ENCODE results near the gene TUT4.
"Not testable (repeated sequence)": the region's sequence is repeated elsewhere in the genome, so short reads cannot be mapped to it uniquely, and the experiment has no call there.

The TUT4 gene

DNA sequence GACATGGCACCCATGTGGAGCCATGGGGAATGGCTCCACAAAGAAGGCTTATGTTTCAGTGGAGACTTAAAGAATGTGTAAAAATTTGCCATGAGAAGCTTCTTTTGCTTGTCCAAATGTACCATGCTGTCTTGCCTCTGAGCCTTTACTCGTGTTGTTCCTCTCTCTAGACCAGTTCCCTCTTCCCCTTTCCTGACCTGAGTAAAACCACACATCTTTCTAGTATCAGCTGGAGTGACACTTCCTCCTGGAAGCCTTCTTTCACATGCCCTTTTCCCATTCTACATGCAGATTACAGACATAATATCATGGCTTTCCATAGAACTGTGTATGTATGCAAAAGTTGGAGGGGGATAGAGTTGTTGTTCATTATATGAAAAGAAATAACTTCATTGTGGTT is 35.6 kb upstream of the TUT4 start:
- Mint-ChIP-seq H3K36me3 (peaks cover 2% of the 10 kb centered on the region), H3K4me3 (no peak overlapping the region), H3K27me3 (no peaks in the 10 kb centered on the region), H3K27ac (peak overlapping the region; percentile 4), H3K9me3 (no peaks in the 10 kb centered on the region), H3K4me1 (peaks cover 28% of the 10 kb centered on the region)
- DNase-seq (ENCODE audit: low spot score in 2 of 2) (no peak), ATAC-seq (ENCODE audit: low read depth) (peak; percentile 37)

DNA sequence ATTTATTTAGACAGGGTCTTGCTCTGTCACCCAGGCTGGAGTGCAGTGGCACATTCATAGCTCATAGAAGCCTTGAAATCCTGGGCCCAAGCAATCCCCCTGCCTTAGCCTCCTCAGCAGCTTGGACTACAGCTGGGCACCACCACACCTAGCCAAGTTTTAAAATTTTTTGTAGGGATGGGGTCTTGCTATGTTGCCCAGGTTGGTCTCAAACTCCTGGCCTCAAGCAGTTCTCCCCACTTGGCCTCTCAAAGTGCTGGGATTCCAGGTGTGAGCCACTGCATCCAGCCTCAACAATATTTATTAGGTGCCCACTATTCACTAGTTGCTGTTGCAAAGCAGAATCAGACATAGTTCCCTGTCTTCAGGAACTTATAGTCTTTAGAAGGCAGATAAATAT is 35.1 kb upstream of the TUT4 start:
- Mint-ChIP-seq H3K9me3 (no peaks in the 10 kb centered on the region), H3K27me3 (no peaks in the 10 kb centered on the region), H3K4me1 (peaks cover 25% of the 10 kb centered on the region), H3K4me3 (no peak overlapping the region), H3K27ac (peak overlapping the region; percentile 4), H3K36me3 (peaks cover 2% of the 10 kb centered on the region)
- DNase-seq (ENCODE audit: low spot score in 2 of 2) = no peak
- ATAC-seq (ENCODE audit: low read depth) = no peak

DNA sequence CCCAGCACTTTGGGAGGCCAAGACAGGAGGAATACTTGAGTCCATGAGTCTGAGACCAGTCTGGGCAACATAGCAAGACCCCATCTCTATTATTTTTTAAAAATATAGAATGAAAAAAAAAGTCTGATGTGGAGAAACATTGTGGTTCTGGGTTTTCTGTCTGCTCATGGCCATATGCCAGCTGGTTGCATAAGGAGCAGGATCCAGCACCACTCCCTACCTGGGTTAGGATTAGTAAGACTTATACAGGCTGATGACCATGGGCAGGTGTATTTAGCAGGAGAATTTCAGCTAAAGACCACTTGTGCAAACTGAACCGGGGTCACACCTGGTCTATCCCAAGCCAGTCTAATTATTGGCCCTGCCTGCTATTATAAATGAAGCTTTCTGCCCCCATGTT is 32.6 kb upstream of the TUT4 start:
- no peak for DNase-seq (ENCODE audit: low spot score in 2 of 2)
- no peak overlapping the region for H3K4me3 Mint-ChIP-seq

DNA sequence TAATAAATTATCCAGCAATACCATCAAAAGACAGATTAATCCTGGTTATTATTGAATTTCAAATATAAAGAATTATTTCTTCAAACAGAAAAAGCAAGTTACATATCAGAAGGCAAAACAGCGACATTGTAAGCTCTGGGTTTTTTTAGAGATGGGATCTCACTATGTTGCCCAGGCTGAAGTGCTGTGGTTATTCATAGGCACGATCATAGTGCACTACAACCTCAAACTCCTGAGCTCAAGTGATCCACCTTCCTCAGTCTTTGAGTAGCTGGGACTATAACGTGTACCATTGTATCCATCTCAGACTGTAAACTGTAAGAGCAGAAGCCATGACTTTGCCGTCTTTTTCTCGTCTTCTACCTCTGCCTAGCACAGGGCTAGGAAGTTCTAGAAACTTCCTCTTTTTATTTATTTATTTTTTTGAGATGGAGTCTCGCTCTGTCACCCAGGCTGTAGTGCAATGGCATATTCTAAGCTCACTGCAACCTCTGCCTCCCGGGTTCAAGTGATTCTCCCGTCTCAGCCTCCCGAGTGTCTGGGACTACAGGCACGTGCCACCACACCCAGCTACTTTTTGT is 29.3 kb upstream of the TUT4 start:
- Mint-ChIP-seq H3K36me3 (peaks cover 2% of the 10 kb centered on the region), H3K9me3 (no peaks in the 10 kb centered on the region), H3K27ac (no peak overlapping the region), H3K4me1 (peaks cover 9% of the 10 kb centered on the region), H3K27me3 (no peaks in the 10 kb centered on the region), H3K4me3 (no peak overlapping the region)
- ATAC-seq (ENCODE audit: low read depth) = no peak
- no peak for DNase-seq (ENCODE audit: low spot score in 2 of 2)

More for the DNA sequence above, 32.6 kb upstream of the TUT4 start:
- Mint-ChIP-seq H3K27me3 (no peaks in the 10 kb centered on the region), H3K36me3 (peaks cover 2% of the 10 kb centered on the region), H3K27ac (no peak overlapping the region), H3K9me3 (no peaks in the 10 kb centered on the region), H3K4me1 (peaks cover 14% of the 10 kb centered on the region)
- no peak for ATAC-seq (ENCODE audit: low read depth)

DNA sequence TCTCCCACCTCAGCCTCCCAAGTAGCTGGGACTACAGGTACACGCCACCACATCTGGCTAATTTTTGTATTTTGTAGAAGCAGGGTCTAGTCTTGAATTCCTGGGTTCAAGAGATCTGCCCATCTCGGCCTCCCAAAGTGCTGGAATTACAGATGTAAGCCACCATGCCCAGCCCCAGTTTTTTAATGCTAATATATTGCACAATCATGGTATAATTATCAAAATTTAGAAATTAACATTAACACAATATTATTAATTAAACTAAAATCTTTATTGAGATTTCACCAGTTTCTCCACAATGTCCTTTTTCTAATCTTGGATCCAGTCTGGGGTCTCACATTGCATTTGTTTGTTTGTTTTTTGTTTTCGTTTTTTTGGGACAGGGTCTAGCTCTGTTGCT is 27.4 kb upstream of the TUT4 start:
- H3K9me3 Mint-ChIP-seq = no peaks in the 10 kb centered on the region
- ATAC-seq (ENCODE audit: low read depth) (no peak), DNase-seq (ENCODE audit: low spot score in 2 of 2) (no peak)
- H3K27me3 Mint-ChIP-seq = no peaks in the 10 kb centered on the region
- H3K4me3 Mint-ChIP-seq = no peak overlapping the region
- peaks cover 2% of the 10 kb centered on the region for H3K36me3 Mint-ChIP-seq
- H3K27ac Mint-ChIP-seq = no peak overlapping the region
- H3K4me1 Mint-ChIP-seq = peaks cover 13% of the 10 kb centered on the region

DNA sequence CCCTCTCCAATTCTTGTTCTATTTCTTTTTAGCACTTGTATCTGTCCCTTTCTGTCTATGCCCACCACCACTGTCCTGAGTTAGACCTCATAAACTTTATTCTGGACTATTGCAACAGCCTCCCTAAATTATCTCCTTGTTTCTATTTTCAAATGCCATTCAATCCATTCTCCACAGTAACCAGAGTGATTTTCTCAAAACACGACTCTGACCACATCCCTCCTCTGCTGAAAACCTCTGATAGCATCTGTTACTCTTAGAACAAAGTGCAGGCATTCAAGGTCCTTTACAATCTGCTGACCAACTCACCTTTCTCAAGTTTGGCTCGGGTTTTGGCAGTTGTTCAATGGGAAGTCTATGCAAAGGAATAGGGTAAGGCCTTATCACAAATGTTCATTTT is 26.5 kb upstream of the TUT4 start:
- ATAC-seq (ENCODE audit: low read depth) (no peak), DNase-seq (ENCODE audit: low spot score in 2 of 2) (no peak)
- Mint-ChIP-seq H3K4me3 (no peak overlapping the region), H3K9me3 (no peaks in the 10 kb centered on the region), H3K4me1 (peaks cover 17% of the 10 kb centered on the region), H3K27me3 (no peaks in the 10 kb centered on the region), H3K27ac (no peak overlapping the region), H3K36me3 (no peaks in the 10 kb centered on the region)

DNA sequence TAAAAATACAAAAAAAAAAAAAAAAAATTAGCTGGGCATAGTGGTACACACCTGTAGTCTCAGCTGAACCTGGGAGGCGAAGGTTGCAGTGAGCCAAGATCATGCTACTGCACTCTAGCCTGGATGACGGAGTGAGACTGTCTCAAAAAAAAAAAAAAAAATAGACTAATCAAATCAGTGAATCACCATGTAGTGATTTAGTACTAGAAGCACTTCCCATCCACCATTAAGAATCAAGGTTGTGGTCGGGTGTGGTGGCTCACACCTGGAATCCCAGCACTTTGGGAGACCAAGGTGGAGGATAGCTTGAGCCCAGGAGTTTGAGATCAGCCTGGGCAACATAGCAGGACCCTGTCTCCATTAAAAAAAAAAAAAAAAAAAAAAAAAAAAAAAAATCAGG is 25.2 kb upstream of the TUT4 start:
- H3K4me1 Mint-ChIP-seq = peaks cover 18% of the 10 kb centered on the region

DNA sequence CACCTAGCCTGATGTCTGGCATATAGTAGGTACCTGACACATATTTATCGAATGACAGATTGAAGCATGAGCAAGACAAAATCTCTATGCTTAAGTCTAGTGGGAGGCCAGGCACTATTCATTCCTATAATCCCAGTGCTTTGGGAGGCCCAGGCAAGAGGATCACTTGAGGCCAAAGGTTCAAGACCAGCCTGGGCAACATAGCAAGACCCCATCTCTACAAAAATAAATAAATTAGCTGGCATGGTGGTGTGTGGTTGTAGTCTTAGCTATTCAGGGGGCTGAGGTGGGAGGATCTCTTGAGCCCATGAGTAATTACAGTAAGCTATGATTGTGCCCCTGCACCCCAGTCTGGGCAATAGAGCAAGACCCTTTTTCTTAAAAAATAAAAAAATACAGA is 23.2 kb upstream of the TUT4 start:
- Mint-ChIP-seq H3K27ac (no peak overlapping the region), H3K4me1 (peaks cover 18% of the 10 kb centered on the region), H3K9me3 (peaks cover 1% of the 10 kb centered on the region), H3K27me3 (no peaks in the 10 kb centered on the region), H3K4me3 (no peak overlapping the region), H3K36me3 (peaks cover 2% of the 10 kb centered on the region)
- no peak for DNase-seq (ENCODE audit: low spot score in 2 of 2)
- ATAC-seq (ENCODE audit: low read depth) = no peak

More for the DNA sequence above, 25.2 kb upstream of the TUT4 start:
- H3K4me3 Mint-ChIP-seq; H3K36me3 Mint-ChIP-seq; DNase-seq (ENCODE audit: low spot score in 2 of 2); ATAC-seq (ENCODE audit: low read depth); H3K27ac Mint-ChIP-seq; H3K27me3 Mint-ChIP-seq; H3K9me3 Mint-ChIP-seq: not testable (repeated sequence)

DNA sequence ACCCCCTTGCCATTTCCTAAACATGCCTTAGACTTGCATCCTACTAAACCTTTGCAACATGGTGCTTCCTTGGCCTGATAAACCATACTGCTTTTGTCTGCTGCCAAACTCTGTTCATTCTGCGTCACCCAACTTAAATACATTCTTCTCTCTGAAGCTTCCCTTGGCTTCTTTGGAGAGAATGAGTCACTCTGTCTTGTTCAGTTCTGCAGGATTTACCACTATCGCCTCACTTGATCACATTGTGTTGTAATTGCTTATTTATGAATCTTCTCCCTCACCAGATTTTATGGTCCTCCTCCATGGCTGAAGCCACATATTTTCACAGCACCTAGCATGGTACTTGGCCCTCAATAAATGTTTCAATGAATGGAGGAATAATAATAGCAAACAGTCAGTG is 21.7 kb upstream of the TUT4 start:
- Mint-ChIP-seq H3K27me3 (no peaks in the 10 kb centered on the region), H3K27ac (no peak overlapping the region), H3K9me3 (peaks cover 1% of the 10 kb centered on the region), H3K4me1 (peaks cover 20% of the 10 kb centered on the region), H3K4me3 (no peak overlapping the region), H3K36me3 (peaks cover 2% of the 10 kb centered on the region)
- no peak for DNase-seq (ENCODE audit: low spot score in 2 of 2)
- no peak for ATAC-seq (ENCODE audit: low read depth)

DNA sequence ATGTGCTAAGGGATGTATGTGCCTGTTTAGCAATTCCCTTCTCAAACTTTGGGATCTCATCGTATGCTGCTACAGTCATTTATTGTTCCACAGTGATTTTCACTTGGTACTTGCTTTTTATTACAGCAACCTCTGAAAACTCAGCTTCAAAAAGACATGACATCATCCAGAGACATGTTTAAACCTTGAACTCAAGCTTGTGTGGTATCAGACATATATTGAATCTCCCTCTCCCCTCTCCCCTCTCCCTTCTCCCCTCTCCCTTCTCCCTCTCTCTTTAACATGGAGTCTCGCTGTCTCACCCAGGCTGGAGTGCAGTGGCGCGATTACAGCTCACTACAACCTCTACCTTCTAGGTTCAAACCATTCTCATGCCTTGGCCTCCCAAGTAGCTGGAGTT is 19.5 kb upstream of the TUT4 start:
- Mint-ChIP-seq H3K27me3 (no peaks in the 10 kb centered on the region), H3K4me1 (peaks cover 23% of the 10 kb centered on the region), H3K36me3 (peaks cover 2% of the 10 kb centered on the region), H3K4me3 (no peak overlapping the region), H3K27ac (no peak overlapping the region), H3K9me3 (peaks cover 1% of the 10 kb centered on the region)
- no peak for ATAC-seq (ENCODE audit: low read depth)
- DNase-seq (ENCODE audit: low spot score in 2 of 2) = no peak

DNA sequence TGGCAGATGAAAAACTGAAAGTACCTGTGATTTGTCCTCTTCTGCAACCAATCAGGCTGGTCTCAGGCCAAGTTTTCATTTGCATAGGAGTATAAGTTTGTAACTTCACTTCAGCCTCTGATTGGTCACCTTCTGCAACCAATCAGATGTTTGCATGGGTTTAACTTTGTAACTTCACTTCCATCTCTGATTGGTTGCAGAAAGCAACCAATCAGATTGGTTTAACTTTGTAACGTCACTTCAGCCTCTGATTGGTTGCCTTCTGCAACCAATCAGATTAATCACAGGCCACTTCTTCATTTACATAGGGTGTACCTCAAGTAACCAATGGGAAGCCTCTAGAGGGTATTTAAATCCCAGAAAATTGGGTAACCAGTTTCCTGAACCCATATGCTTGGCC is 18.9 kb upstream of the TUT4 start:
- DNase-seq (ENCODE audit: low spot score in 2 of 2) = no peak
- Mint-ChIP-seq H3K4me1 (peaks cover 23% of the 10 kb centered on the region), H3K27me3 (no peaks in the 10 kb centered on the region), H3K4me3 (no peak overlapping the region), H3K27ac (no peak overlapping the region), H3K9me3 (peaks cover 1% of the 10 kb centered on the region), H3K36me3 (peaks cover 2% of the 10 kb centered on the region)
- no peak for ATAC-seq (ENCODE audit: low read depth)

DNA sequence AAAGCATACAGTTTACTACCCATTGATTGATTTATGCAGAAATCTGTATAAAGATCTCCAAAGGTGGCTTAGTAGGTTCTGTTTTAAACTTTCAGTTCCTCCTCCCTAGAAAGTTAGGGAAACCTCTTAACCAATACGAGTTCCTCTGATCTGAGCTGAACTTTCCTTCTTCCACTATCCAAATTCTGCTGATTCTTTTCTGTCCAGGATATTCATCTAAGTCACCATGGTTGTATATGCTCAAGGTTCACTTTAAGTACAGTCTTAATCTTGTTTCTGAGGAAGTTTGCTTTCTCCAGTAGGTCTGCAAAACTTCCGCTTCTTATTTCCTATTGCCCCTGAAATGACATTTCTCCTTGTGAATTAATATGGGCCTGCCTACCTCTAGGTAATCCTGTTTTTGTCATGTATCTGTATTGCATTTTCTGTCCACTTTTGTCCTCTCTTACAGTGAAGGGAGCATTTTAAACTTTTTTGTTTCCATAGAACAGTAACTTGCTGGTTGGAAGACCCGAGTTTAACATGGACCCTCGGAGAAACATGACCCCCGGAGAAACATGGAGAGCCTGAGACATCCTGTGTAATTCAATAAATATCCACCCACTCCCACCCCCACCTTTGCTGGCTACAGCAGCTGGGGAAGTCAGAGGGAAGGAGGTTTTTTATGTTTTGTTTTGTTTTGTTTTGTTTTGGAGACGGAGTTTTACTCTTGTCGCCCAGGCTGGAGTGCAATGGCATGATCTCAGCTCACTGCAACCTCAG is 16.7 kb upstream of the TUT4 start:
- H3K4me3 Mint-ChIP-seq = peak overlapping the region; percentile 22
- peak overlapping the region; percentile 18 for H3K27ac Mint-ChIP-seq
- peaks cover 1% of the 10 kb centered on the region for H3K9me3 Mint-ChIP-seq
- peaks cover 2% of the 10 kb centered on the region for H3K36me3 Mint-ChIP-seq
- DNase-seq (ENCODE audit: low spot score in 2 of 2) (no peak), ATAC-seq (ENCODE audit: low read depth) (peak; percentile 63)
- H3K27me3 Mint-ChIP-seq = no peaks in the 10 kb centered on the region
- H3K4me1 Mint-ChIP-seq = peaks cover 17% of the 10 kb centered on the region

DNA sequence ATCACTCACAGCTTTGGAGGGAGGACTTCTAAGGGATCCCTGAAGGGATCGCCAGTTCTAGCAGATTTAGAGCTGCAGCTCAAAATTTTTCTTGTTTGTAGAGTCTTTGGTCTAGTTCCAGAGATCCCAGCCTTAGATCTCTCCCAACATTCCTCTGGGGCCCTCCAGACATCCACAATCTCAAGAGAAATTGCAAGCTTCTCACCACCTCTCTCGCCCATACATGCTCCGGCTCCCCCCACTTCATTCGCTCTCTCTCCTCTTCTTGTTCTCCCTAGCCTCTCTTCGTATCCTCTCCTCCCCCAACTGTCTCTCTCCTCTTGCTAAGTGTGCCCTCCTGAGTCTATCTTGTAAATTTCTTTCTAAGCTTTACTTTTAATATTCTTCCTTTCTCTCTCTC is 15.1 kb upstream of the TUT4 start:
- DNase-seq (ENCODE audit: low spot score in 2 of 2) = no peak
- Mint-ChIP-seq H3K27me3 (no peaks in the 10 kb centered on the region), H3K4me3 (no peak overlapping the region), H3K36me3 (peaks cover 2% of the 10 kb centered on the region), H3K9me3 (peaks cover 1% of the 10 kb centered on the region), H3K4me1 (peaks cover 15% of the 10 kb centered on the region), H3K27ac (no peak overlapping the region)
- ATAC-seq (ENCODE audit: low read depth) = no peak

DNA sequence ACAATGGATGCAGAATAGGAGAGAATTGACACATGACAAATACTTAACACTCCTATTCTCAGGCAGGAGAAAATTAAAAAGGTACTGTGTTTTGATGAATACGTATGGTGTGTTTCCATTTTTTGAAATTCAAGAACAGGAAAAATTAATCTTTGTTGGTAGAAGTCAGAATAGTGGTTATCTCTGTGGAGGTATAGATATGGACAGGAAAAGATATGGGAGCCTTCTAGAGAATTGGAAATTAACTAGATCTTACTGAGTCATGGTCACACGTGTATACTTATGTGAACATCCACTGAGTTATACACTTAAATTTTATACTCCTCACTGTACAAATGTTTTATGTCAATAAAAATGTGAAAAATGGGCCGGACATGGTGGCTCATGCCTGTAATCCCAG is 9.9 kb upstream of the TUT4 start:
- Mint-ChIP-seq H3K9me3 (no peaks in the 10 kb centered on the region), H3K27me3 (no peaks in the 10 kb centered on the region), H3K36me3 (peaks cover 3% of the 10 kb centered on the region), H3K4me3 (no peak overlapping the region), H3K27ac (no peak overlapping the region), H3K4me1 (peaks cover 4% of the 10 kb centered on the region)
- DNase-seq (ENCODE audit: low spot score in 2 of 2) (no peak), ATAC-seq (ENCODE audit: low read depth) (no peak)

DNA sequence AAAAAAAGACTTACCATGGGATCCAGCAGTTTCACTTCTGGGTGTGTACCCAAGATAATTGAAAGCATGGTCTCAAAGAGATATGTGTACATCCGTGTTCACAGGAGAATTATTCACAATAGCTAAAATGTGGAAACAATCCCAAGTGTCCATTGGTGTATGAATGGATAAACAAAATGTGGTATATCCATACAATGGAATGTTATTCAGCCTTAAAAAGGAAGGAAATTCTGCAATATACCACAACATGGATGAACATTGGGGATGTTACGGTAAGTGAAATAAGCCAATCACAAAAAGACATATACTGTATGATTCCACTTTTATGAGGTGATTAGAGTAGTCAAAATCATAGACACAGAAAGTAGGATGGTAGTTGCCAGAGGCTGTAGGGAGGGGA is 7.0 kb upstream of the TUT4 start:
- H3K4me3 Mint-ChIP-seq = no peak overlapping the region
- ATAC-seq (ENCODE audit: low read depth) (no peak), DNase-seq (ENCODE audit: low spot score in 2 of 2) (no peak)
- H3K27ac Mint-ChIP-seq = no peak overlapping the region
- H3K4me1 Mint-ChIP-seq = peaks cover 6% of the 10 kb centered on the region
- H3K9me3 Mint-ChIP-seq = no peaks in the 10 kb centered on the region
- peaks cover 3% of the 10 kb centered on the region for H3K36me3 Mint-ChIP-seq
- H3K27me3 Mint-ChIP-seq = no peaks in the 10 kb centered on the region
